Measurements from ENCODE around the gene ADAMTS2. TPM values are rescaled to one million over a fixed set of nuclear protein-coding genes. Genes with fewer than 3 reads are reported as not detected.

The ADAMTS2 gene
- total and polyA plus RNA-seq, 2 experiments from 2014 or later = 62.0 to 132 TPM

- WGBS, 2 experiments (ENCODE audit: low coverage in 1 of 2, low lambda C conversion rate in 2 of 2, missing lambda C conversion rate in 2 of 2) = 62 to 69% methylated on average over 10 to 11 of the region's 11 CpGs
- peaks cover 97% of the 10 kb centered on the region for H3K79me2 ChIP-seq (ENCODE audit: insufficient read depth)
- no peaks in the 10 kb centered on the region for H3F3A ChIP-seq (ENCODE audit: insufficient read depth)
- H3K4me2 ChIP-seq (ENCODE audit: unreplicated experiment) = no peak overlapping the region
- H4K20me1 ChIP-seq (ENCODE audit: insufficient read depth) = no peaks in the 10 kb centered on the region
- H3K9ac ChIP-seq = peak overlapping the region; percentile 59
- H3K27me3 ChIP-seq (replicated peaks; ENCODE audit: insufficient read depth) = no peaks in the 10 kb centered on the region
- H3K9me3 ChIP-seq (ENCODE audit: low read depth) = no peaks in the 10 kb centered on the region
- no peak overlapping the region for H2AFZ ChIP-seq
- H3K36me3 ChIP-seq (ENCODE audit: low read depth) = no peaks in the 10 kb centered on the region
- TF ChIP-seq EZH2 (IDR thresholded peaks at IDR 0.05; ENCODE audit: insufficient read depth, poor library complexity, severe bottlenecking) (no peak), EZH2phosphoT487 (IDR thresholded peaks at IDR 0.05; ENCODE audit: insufficient read depth, low read depth) (no peak)
- H3K4me3 ChIP-seq = no peak overlapping the region
- in situ Hi-C loops (cut with MboI) = no loop called here
- H3K4me1 ChIP-seq (ENCODE audit: insufficient read depth) = peaks cover 36% of the 10 kb centered on the region
- no peak overlapping the region for H3K27ac ChIP-seq
- H3K9me2 ChIP-seq (ENCODE audit: insufficient read depth) = no peaks in the 10 kb centered on the region
- DNase-seq = no peak
Observed at GRCh38 chr5:179323026-179323870, 22.0 kb downstream of the ADAMTS2 start.

- 54 to 60% methylated on average over 27 to 32 of the region's 32 CpGs for WGBS, 2 experiments (ENCODE audit: low coverage in 1 of 2, low lambda C conversion rate in 2 of 2, missing lambda C conversion rate in 2 of 2)
- no peaks in the 10 kb centered on the region for H3K36me3 ChIP-seq (ENCODE audit: low read depth)
- no peak overlapping the region for H3K4me2 ChIP-seq (ENCODE audit: unreplicated experiment)
- H3K9ac ChIP-seq = peak overlapping the region; percentile 59
- in situ Hi-C loops (cut with MboI) = no loop called here
- H4K20me1 ChIP-seq (ENCODE audit: insufficient read depth) = no peaks in the 10 kb centered on the region
- no peak for TF ChIP-seq EZH2phosphoT487 (IDR thresholded peaks at IDR 0.05; ENCODE audit: insufficient read depth, low read depth)
- no peaks in the 10 kb centered on the region for H3K9me3 ChIP-seq (ENCODE audit: low read depth)
- peaks cover 97% of the 10 kb centered on the region for H3K79me2 ChIP-seq (ENCODE audit: insufficient read depth)
- H3F3A ChIP-seq (ENCODE audit: insufficient read depth) = no peaks in the 10 kb centered on the region
- H3K9me2 ChIP-seq (ENCODE audit: insufficient read depth) = no peaks in the 10 kb centered on the region
- H3K27me3 ChIP-seq (replicated peaks; ENCODE audit: insufficient read depth) = no peaks in the 10 kb centered on the region
- no peak overlapping the region for H2AFZ ChIP-seq
- peaks cover 36% of the 10 kb centered on the region for H3K4me1 ChIP-seq (ENCODE audit: insufficient read depth)
- peak; percentile 86 for DNase-seq
- H3K27ac ChIP-seq = 0 out of 2 replicates have a peak overlapping the region, but pooled peaks have one; percentile 4
- H3K4me3 ChIP-seq = no peak overlapping the region
Observed at GRCh38 chr5:179322071-179323025, 22.9 kb downstream of the ADAMTS2 start.

- H3K4me3 ChIP-seq = no peak overlapping the region
- in situ Hi-C loops (cut with MboI) = no loop called here
- no peaks in the 10 kb centered on the region for H3K27me3 ChIP-seq (replicated peaks; ENCODE audit: insufficient read depth)
- H3K36me3 ChIP-seq (ENCODE audit: low read depth) = no peaks in the 10 kb centered on the region
- H4K20me1 ChIP-seq (ENCODE audit: insufficient read depth) = no peaks in the 10 kb centered on the region
- H3K9ac ChIP-seq = peak overlapping the region; percentile 59
- no peak overlapping the region for H2AFZ ChIP-seq
- H3K4me2 ChIP-seq (ENCODE audit: unreplicated experiment) = no peak overlapping the region
- H3F3A ChIP-seq (ENCODE audit: insufficient read depth) = no peaks in the 10 kb centered on the region
- DNase-seq = no peak
- 94 to 95% methylated on average over 11 to 13 of the region's 13 CpGs for WGBS, 2 experiments (ENCODE audit: low coverage in 1 of 2, low lambda C conversion rate in 2 of 2, missing lambda C conversion rate in 2 of 2)
- H3K79me2 ChIP-seq (ENCODE audit: insufficient read depth) = peaks cover 97% of the 10 kb centered on the region
- H3K9me3 ChIP-seq (ENCODE audit: low read depth) = no peaks in the 10 kb centered on the region
- H3K9me2 ChIP-seq (ENCODE audit: insufficient read depth) = no peaks in the 10 kb centered on the region
- H3K27ac ChIP-seq = no peak overlapping the region
- TF ChIP-seq EZH2 (IDR thresholded peaks at IDR 0.05; ENCODE audit: insufficient read depth, poor library complexity, severe bottlenecking) (no peak), EZH2phosphoT487 (IDR thresholded peaks at IDR 0.05; ENCODE audit: insufficient read depth, low read depth) (no peak)
- peaks cover 29% of the 10 kb centered on the region for H3K4me1 ChIP-seq (ENCODE audit: insufficient read depth)
Observed at GRCh38 chr5:179321206-179321987, 23.9 kb downstream of the ADAMTS2 start.
